Neural cell (in vitro differentiated cells): ENCODE measurements around the gene INSYN2B. TPM values are rescaled to one million over a fixed set of nuclear protein-coding genes. Genes with fewer than 3 reads are reported as not detected.
A peak's percentile ranks its signal among the peaks of the same experiment; 100 is the strongest.

Experiments used
- H2AFZ ChIP-seq: fragments of 200-600, 300-800 bp; sonication (generic), shearing (Covaris generic); 2 replicates; pipeline ENCODE4 v1.6.0; 2014; ENCODE audit warnings: low read depth, mild to moderate bottlenecking, antibody characterized with exemption, low read length, moderate library complexity
- H3F3A ChIP-seq: fragments of 200-600 bp; shearing (Covaris generic); 2 replicates; pipeline ENCODE4 v1.6.1; 2016; ENCODE audit warnings: mild to moderate bottlenecking, moderate library complexity, mixed read lengths, antibody characterized with exemption, low read length; ENCODE audit not compliant: insufficient read depth, poor library complexity, severe bottlenecking
- H3K27ac ChIP-seq: fragments of 200-600, 300-800 bp; sonication (generic), shearing (Covaris generic); 2 replicates; pipeline ENCODE4 v1.5.1; 2014; ENCODE audit warnings: mild to moderate bottlenecking, low read length, moderate library complexity
- H3K27me3 ChIP-seq: fragments of 300-800, 200-600 bp; sonication (generic), shearing (Covaris generic); 2 replicates; pipeline ENCODE4 v1.6.0; 2014; ENCODE audit warnings: mild to moderate bottlenecking, low read depth, low read length, moderate library complexity; ENCODE audit not compliant: insufficient read depth
- H3K36me3 ChIP-seq: fragments of 300-800, 200-600 bp; sonication (generic), shearing (Covaris generic); 2 replicates; pipeline ENCODE4 v1.5.1; 2014; ENCODE audit warnings: mild to moderate bottlenecking, antibody characterized with exemption, low read length, moderate library complexity; ENCODE audit not compliant: insufficient read depth
- H3K4me2 ChIP-seq: fragments of 300-800, 200-600 bp; sonication (generic), shearing (Covaris generic); 2 replicates; pipeline ENCODE4 v1.6.0; 2014; ENCODE audit warnings: mild to moderate bottlenecking, low read length
- H3K4me3 ChIP-seq: fragments of 300-800, 200-600 bp; sonication (generic), shearing (Covaris generic); 2 replicates; pipeline ENCODE4 v1.5.1; 2014; ENCODE audit warnings: mild to moderate bottlenecking, low read length, moderate library complexity
- H3K79me2 ChIP-seq: fragments of 200-600 bp; shearing (Covaris generic); replicated peaks from 2 replicates; pipeline ENCODE4 v1.6.0; 2014; ENCODE audit warnings: mild to moderate bottlenecking, low read length, moderate library complexity; ENCODE audit not compliant: insufficient read depth
- H3K9ac ChIP-seq: fragments of 300-800, 200-600 bp; sonication (generic), shearing (Covaris generic); 2 replicates; pipeline ENCODE4 v1.6.1; 2016; ENCODE audit warnings: mild to moderate bottlenecking, low read length, mixed read lengths
- H3K9me2 ChIP-seq: fragments of 200-600 bp; shearing (Covaris generic); 2 replicates; pipeline ENCODE4 v1.6.1; 2016; ENCODE audit warnings: mild to moderate bottlenecking, low read length, mixed read lengths; ENCODE audit not compliant: insufficient read depth
- H3K9me3 ChIP-seq: fragments of 200-600, 300-800 bp; sonication (generic), shearing (Covaris generic); 2 replicates; pipeline ENCODE4 v1.6.1; 2016; ENCODE audit warnings: mild to moderate bottlenecking, mixed run types, low read length, moderate library complexity, mixed read lengths
- H4K20me1 ChIP-seq: fragments of 200-600 bp; shearing (Covaris generic); 2 replicates; pipeline ENCODE4 v1.6.1; 2016; ENCODE audit warnings: mild to moderate bottlenecking, mixed run types; ENCODE audit not compliant: insufficient read depth
- EP300 ChIP-seq: fragments of 450-650 bp; conservative IDR thresholded peaks from 2 replicates; pipeline ENCODE4 v1.6.1; 2014; ENCODE audit warnings: antibody characterized with exemption, mild to moderate bottlenecking, moderate library complexity; ENCODE audit not compliant: poor library complexity, severe bottlenecking
- EZH2 ChIP-seq: fragments of 200-600, 300-800 bp; shearing (Covaris generic), sonication (generic); IDR thresholded peaks from 2 replicates; pipeline ENCODE4 v1.6.1; 2014; ENCODE audit warnings: antibody characterized with exemption, low read length, borderline replicate concordance, mild to moderate bottlenecking; ENCODE audit not compliant: insufficient read depth, poor library complexity, severe bottlenecking
- MXI1 ChIP-seq: fragments of 450-650 bp; conservative IDR thresholded peaks from 2 replicates; pipeline ENCODE4 v1.6.1; 2014; ENCODE audit warnings: antibody characterized with exemption, mild to moderate bottlenecking; ENCODE audit not compliant: poor library complexity, severe bottlenecking
- POLR2AphosphoS5 ChIP-seq: IDR thresholded peaks from 2 replicates; pipeline ENCODE4 v1.6.1; 2012
- RAD21 ChIP-seq: fragments of 450-650 bp; conservative IDR thresholded peaks from 2 replicates; pipeline ENCODE4 v1.6.1; 2014; ENCODE audit warnings: antibody characterized with exemption, mild to moderate bottlenecking, moderate library complexity
- REST ChIP-seq: IDR thresholded peaks from 2 replicates; pipeline ENCODE4 v1.6.1; 2012; ENCODE audit warnings: borderline replicate concordance
- SMC3 ChIP-seq: fragments of 450-650 bp; conservative IDR thresholded peaks from 2 replicates; pipeline ENCODE4 v1.6.1; 2014; ENCODE audit warnings: antibody characterized with exemption, mild to moderate bottlenecking, moderate library complexity; ENCODE audit not compliant: poor library complexity
- TAF1 ChIP-seq: IDR thresholded peaks from 2 replicates; pipeline ENCODE4 v1.6.1; 2012; ENCODE audit warnings: low read depth
- polyA plus RNA-seq: library from polyadenylated mRNA; depleted of rRNA; stranded (reverse); fragments of >200 nt; gene quantifications from 2 replicates; pipeline ENCODE4 v1.2.3, GENCODE V29; 2014
- TF ChIP-seq, protein P1 (sequence below): fragments of 450-650 bp; IDR thresholded peaks from 2 replicates; pipeline ENCODE4 v1.5.1; 2014; ENCODE audit warnings: antibody characterized with exemption, mild to moderate bottlenecking, moderate library complexity; ENCODE audit not compliant: poor library complexity, severe bottlenecking

Gene INSYN2B
- polyA plus RNA-seq, 1 donor from 2014 or later: 0.37 TPM

- no peak for TF ChIP-seq MXI1
- TF ChIP-seq RAD21: no peak
- TF ChIP-seq TAF1: no peak
- H3K27ac ChIP-seq: no peak overlapping the region
- H2AFZ ChIP-seq: no peak overlapping the region
- no peak overlapping the region for H3K9ac ChIP-seq
- H3K27me3 ChIP-seq: no peaks in the 10 kb centered on the region
- H3K9me3 ChIP-seq: no peaks in the 10 kb centered on the region
- no peak overlapping the region for H3K4me2 ChIP-seq
- no peaks in the 10 kb centered on the region for H3K9me2 ChIP-seq
- no peak overlapping the region for H3K4me3 ChIP-seq
- no peaks in the 10 kb centered on the region for H4K20me1 ChIP-seq
- no peaks in the 10 kb centered on the region for H3K79me2 ChIP-seq
- H3K36me3 ChIP-seq: no peaks in the 10 kb centered on the region
- no peaks in the 10 kb centered on the region for H3F3A ChIP-seq
Observed at GRCh38 chr5:169910393-169910792, 69.9 kb downstream of the INSYN2B start.

- no peak overlapping the region for H3K27ac ChIP-seq
- no peak for TF ChIP-seq POLR2AphosphoS5
- TF ChIP-seq EP300: no peak
- no peak for TF ChIP-seq EZH2
- TF ChIP-seq REST: no peak
- no peak for TF ChIP-seq TAF1
- no peak for TF ChIP-seq SMC3
- TF ChIP-seq, protein P1, sequence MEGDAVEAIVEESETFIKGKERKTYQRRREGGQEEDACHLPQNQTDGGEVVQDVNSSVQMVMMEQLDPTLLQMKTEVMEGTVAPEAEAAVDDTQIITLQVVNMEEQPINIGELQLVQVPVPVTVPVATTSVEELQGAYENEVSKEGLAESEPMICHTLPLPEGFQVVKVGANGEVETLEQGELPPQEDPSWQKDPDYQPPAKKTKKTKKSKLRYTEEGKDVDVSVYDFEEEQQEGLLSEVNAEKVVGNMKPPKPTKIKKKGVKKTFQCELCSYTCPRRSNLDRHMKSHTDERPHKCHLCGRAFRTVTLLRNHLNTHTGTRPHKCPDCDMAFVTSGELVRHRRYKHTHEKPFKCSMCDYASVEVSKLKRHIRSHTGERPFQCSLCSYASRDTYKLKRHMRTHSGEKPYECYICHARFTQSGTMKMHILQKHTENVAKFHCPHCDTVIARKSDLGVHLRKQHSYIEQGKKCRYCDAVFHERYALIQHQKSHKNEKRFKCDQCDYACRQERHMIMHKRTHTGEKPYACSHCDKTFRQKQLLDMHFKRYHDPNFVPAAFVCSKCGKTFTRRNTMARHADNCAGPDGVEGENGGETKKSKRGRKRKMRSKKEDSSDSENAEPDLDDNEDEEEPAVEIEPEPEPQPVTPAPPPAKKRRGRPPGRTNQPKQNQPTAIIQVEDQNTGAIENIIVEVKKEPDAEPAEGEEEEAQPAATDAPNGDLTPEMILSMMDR: no peak
- no peak for TF ChIP-seq MXI1
- no peak for TF ChIP-seq RAD21
Observed at GRCh38 chr5:169909945-169910344, 70.3 kb downstream of the INSYN2B start.

DNA sequence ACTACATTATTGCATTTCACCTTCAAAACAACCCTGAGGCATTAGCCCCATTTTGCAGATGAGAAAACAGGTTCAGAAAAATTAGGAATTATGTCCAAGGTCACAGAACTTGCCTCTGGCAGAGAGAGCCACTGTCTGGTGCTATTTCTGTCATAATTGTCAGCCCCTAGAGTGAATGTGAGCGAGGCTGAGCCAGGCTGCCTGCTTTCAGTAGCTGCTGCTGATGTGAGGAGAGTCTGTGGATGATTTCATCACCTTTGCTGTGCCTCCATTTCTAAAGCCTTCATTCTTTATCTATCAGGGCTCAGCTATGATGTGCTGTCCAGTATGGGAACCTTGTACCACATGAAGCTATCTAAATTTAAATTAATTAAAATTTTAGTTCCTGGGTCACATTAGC lies 71.4 kb downstream of the INSYN2B start:
- Histone ChIP-seq H2AFZ (no peak overlapping the region), H3K79me2 (no peaks in the 10 kb centered on the region), H3K27me3 (no peaks in the 10 kb centered on the region), H3K27ac (no peak overlapping the region), H4K20me1 (no peaks in the 10 kb centered on the region), H3K4me2 (no peak overlapping the region), H3K4me3 (no peak overlapping the region), H3K9me2 (no peaks in the 10 kb centered on the region), H3K36me3 (no peaks in the 10 kb centered on the region), H3K9ac (no peak overlapping the region), H3F3A (no peaks in the 10 kb centered on the region), H3K9me3 (no peaks in the 10 kb centered on the region)
- TF ChIP-seq EZH2: no peak
- peak; percentile 6 for TF ChIP-seq MXI1
- TF ChIP-seq POLR2AphosphoS5: no peak

More at GRCh38 chr5:169909945-169910344, 70.3 kb downstream of the INSYN2B start:
- Histone ChIP-seq H3K27me3 (no peaks in the 10 kb centered on the region), H3K4me3 (no peak overlapping the region), H3K4me2 (no peak overlapping the region), H2AFZ (no peak overlapping the region), H3K9me2 (no peaks in the 10 kb centered on the region), H4K20me1 (no peaks in the 10 kb centered on the region), H3F3A (no peaks in the 10 kb centered on the region), H3K9ac (no peak overlapping the region), H3K36me3 (no peaks in the 10 kb centered on the region), H3K9me3 (no peaks in the 10 kb centered on the region), H3K79me2 (no peaks in the 10 kb centered on the region)
